Stimulated activated CD8-positive, alpha-beta memory T cell treated with anti-CD3 and anti-CD28 coated beads, Interleukin-2, amount 100 ng/mL, for 48 hours (primary cell): ENCODE data around the gene TTC28.

Source experiments
- DNase-seq, 2 donors: peaks; one replicate each; pipeline ENCODE4 v3.0.0-alpha.2; 2020; ENCODE audit warnings: low read depth in 2 of 2

Gene TTC28

DNA sequence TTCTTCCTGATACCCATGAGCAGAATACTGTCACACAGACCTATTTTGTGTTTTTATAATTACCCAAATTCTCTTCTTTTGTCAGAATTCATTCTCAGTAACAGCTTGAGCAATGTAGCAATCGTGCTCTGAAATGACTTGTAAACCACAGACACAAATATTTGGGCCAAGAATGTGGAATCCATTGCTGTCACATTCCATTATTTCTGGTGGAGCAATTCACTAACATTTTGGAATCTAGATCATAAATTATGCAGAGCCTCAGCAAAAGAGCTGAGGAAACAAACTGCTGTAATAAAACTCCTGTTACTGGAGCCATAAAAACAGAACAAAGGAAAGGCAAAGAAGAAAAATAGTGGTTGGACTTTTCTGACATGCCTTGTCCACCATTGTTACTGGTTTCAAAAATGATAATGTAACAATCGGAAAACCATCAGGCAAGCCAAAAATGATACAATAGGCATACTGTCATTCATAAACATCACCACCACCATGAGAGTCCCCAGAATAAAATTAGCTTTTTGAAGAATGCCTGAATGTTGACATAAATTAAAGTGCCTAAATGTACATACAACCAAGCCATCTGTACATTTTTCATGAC, 537.2 kb downstream of the TTC28 start:
- no peak for DNase-seq

DNA sequence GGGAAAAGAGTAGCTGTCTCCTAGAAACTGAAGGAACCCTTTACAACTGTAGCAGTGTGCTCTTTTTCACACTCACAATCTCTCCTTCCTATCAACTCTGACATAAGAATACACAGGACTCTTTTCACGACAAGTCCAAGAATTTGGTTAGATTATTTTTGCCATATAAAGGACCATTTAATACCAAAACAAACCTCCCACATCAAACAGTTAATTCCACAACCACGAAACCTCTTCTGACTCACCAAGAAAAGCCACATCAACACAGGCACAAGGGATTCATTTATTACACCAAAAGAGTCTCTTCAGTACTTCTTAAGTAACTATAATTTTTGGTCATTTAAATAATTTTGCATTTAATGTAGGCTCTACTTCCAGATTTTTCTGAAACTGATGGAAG, 538.0 kb downstream of the TTC28 start:
- DNase-seq = no peak

DNA sequence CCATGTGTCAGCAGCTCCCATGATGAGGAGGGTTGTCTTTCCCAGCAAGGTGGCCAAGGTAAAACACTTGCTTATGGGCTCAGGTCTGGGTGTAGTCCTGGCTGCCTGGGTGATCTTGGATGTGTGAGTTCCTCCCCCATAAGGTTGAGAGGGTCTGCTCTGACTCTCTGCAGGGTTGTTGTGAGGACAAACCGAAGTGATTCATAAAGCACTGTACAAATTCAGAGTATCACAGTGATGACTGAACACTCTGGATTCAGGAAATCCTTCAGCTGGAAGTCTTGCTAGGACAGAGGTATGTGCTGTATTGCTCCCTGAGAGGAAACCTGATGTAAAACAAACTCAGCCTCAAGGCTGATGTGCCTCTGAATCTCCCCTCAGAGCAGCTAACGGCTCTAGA, 539.7 kb downstream of the TTC28 start:
- DNase-seq = no peak

DNA sequence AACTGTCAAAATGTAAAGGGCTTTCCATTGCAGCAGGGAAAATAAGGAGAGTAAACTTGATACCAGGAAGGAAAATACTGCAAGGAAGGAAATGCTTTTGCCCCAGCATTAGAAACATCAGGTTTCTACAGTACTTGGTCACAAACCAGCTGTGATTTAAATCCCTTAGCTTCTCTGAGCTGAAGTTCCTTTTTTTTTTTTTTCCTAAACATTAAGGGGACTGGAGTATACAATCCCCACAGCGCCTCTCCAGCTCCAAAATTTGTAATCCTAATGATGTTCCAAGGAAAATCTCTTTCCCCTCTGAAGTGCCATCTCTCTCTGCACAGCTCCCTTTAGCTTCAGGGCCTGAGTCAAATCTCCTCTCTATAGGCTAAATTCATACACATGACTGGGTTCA, 540.1 kb downstream of the TTC28 start:
- DNase-seq = no peak

DNA sequence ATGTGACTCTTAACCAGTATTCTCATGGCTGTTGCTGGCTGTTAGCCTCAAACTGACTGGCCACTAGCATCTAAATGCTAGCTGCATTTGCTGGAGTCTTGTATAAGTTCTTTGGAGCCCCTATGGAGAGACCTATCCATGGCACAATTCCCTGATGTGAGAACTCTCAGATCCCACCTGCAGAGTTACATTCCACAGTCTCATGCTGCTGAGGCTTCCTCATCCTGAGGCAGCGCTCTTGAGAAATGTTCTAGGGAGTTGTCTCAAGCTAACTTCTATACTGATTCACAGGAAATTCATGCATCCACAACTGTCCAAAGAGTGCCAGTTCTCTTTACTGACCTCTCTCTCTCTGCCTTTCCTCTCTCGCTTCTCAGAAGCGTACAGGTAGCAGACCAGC, 542.6 kb downstream of the TTC28 start:
- DNase-seq = no peak

DNA sequence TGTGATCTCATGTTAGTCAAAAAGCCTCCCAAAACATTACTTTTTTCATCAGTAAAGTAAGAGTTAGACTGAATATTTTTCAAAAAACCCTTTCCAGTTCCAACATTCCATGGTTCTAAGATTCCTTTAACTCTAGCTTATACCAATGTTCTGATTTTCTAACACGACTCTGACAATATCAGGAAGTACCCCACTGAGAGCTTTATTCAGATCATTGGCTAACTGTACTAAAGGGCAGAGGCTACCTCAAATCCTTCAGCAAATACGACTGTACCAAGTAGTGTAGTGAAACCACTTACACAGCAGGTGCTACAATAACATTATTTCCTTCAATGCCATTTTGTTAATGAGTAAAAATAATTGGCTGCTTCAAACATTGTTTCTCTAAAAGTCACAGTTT, 547.2 kb downstream of the TTC28 start:
- no peak for DNase-seq

DNA sequence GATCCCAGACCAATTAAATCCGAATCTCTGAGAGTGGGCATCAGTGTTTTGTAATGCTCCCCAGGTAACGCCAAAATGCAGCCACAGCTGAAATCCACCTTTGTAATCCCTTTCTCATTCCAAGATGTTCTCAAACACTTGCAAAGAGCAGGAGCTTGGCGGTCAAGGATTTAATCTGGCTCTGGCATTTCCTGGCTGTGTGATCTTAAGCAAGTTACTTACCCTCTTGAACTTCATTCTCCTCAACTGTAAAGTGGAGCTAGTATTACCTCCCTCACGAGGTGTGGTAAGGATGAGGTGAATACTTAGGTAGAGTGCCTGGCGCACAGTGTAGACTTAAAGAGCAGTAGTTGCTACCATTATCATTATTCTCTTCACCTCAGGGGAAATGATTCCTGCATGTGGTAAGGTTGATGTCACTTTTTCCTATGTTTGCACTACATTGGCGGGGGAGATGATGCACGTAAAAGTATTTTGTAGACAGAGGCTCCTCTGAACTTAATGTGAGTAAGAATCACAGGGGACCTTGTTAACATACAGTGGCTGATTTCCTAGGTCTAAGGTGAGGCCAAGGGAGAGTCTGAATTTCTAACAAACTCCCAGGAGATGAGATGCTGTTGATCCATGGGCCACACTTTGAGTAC, 550.2 kb downstream of the TTC28 start:
- no peak for DNase-seq

DNA sequence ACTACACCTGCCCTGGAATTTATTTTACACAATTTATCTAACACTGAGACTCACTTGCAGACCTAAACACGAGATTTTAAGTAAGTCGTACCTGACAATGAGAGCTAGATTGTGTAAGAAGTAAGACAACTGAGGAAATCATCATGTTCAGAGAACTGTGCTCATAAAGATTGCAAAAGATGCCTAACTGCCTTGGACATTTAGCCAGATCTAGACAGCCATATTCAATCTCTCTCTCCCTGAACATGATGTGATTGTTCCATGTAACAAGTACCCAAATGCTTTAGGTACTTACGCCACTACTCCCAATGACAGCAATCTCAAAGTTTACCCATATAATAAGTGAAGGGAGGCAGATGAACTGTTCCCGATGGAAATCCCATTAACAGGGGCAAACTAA, 550.8 kb downstream of the TTC28 start:
- DNase-seq = no peak

DNA sequence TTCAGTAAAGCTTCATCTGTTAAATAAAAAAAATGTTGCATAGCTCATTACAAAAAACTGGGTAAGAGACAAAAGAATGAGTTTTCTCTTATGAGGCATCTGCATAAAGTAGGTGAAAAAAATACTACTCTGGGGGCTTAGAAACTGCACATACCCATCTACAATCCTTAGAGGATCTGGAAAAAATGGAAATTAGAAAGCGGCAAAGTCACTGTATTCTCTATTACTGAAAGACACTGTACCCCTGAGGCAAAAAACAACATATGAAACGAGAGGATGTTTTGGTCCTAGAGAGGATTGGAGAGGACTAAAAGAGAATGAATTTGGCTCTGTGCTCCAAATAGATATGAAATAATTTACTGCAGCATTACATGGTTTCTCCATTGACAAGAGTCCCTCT, 553.8 kb downstream of the TTC28 start:
- DNase-seq = no peak

DNA sequence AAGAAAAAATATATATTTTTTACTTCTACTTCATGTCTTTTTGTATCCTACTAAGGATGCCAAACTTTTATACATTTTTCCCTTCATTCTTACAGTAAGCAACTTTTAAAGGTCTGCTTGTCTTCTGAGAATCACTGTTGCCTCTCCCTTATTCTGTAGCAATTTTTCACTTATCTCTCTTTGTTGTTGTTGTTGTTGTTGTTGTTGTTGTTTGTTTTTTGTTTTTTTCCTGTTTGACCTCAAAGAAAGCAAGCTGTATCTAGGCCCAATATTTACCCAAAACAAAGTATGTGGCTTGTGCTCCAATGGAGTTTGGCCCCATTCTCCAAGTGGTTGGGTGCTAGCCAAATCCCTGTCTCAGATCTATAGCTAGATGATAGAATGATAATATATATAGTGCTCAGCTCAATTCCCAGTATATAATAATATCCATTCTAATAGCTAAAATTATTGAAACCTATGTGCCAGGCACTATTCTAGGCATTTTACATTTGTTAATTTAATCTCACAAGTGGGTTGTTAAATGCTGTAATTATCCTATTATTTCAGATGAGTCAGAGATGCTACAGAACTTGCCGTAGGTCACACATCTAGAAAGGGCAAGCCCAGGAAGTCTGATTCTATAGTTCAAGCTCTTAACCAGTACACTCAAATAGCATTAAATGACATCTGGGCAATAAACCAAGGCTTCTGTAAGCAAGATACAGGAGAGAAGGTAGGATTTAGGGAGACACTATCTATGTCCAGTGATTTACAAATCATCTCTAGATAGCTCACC, 555.5 kb downstream of the TTC28 start:
- DNase-seq = no peak

DNA sequence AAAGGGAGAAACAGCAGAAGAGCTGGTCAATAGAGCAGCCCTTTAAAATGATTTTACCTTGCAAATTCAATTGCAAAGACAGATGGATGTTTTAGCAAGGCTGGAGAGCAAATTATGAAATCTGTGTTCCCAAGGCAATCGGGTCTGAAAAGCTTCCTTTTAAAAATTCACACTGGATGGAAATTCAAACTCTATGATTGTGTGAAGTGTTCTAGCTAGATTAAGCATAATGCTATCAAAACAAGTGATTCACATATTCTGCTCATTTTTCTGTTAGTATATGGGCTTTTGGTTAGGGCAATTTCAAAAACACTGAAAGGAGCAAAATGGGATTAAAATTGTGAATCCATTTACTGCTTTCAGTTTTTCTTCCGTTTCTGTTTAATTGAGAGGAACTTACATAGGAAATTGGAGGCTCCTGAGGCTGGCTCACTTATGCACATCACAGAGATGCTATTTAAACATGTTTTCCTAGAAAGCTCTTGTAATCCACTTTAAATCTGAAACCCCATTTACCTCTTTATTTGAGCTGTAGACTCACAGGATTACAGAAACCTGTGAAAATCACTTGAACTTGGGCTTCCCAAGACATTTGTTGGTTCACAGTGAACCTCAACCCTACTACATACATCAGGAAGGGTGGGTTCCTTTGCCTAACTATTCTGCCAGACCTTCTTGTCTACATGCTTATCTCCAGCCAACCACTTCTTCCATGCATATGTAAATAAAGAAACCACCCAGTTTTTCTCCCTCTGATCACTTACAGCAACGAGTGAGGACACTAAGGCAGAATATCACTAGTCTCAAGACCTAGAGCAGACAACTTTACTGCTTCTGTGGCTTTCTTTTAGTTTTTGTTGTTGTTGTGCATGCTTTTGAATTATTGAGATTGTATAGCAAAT, 558.7 kb downstream of the TTC28 start:
- no peak for DNase-seq

DNA sequence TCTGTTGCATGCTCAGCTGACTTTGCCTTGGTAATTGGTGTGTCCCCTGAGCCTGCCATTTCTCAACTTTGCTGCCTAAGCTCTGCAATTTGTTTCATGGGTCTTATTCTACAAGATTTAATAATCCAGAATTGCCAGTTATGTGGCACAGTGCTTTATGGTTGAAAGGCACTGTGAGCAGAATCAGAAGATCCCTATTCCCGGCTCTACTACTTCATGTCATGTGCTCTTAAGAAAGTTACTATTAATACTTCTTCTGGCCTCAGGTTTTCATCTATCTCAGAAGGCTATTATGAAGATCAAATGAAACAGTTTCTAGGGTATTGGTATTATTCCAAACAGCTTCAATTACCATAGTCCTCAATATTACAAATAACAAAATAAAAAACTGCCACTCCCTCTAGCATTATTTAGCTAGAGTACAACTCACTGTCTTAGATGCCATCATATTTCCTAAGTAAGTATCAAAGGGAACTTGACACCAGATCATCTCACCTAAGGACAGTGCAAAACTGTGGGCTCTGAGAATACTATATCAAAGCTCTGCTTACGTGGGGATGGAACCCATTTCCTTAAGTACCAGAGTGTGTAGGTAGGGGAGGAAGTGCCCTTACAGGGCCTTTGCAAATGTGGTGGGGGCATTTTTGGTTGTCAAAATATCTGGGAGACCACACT, 560.5 kb downstream of the TTC28 start:
- DNase-seq = no peak

DNA sequence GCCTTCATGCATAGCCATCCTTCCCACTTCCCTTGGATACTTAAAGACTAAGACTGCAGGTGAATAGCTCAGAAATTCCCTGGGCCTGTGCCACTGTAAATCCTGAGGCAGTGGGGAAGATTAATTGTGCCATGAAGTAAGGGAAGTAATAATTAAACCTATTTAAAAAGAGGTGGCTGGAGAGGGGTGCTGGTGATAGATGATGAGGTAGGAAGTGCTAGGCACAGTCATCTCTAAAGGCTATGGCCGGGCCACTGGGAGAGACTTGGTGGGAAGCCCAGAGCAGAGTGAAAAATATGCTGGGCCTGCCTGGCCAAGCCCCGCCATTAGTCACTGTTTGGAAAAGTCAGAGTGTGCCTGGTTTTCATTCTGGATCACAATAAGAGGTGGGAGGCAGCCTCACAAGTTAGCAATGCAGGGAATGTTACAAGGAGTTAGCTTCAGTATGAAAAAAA, 563.4 kb downstream of the TTC28 start:
- no peak for DNase-seq

DNA sequence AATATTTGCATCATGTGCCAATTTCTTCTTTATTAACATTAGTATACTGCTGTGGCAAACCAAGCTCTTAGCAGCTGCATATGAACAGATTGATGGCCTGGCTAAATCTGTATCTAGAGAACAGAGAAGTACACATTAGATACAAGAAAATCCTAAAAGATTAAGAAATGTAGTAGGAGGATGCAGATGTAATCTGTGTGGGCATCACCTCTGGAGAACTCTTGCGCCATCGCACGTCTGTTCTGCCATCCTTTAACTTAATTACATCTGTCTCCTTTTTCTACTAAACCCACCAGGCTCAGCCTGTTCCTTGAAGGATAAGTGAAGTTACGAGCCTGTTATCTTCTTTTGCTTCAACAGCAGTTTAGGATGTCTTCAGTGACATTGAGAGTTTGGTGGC, 564.2 kb downstream of the TTC28 start:
- no peak for DNase-seq

DNA sequence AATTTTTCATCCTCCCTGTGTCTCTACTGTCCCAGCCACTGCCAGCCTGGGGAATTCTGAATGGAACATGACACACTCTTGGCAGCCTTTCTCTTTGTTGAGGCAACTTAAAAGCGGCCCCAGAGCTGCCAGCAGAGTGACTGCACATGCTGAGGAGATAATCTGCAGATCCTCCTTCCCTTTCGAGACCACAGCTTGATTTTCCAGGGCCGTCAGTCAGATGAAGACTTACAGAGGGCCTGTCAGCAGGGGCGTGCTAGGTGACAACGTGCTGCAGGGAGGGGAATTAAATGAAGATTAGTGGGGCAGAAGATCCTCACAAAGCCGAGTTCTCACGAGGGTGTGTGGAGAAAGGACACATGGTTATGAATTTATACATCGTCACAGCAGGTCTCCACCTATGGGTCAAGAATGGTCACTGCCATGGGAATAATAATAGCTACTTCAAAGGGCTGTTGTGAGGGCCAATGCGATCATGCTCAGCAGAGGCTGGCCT, 567.0 kb downstream of the TTC28 start:
- DNase-seq = no peak

DNA sequence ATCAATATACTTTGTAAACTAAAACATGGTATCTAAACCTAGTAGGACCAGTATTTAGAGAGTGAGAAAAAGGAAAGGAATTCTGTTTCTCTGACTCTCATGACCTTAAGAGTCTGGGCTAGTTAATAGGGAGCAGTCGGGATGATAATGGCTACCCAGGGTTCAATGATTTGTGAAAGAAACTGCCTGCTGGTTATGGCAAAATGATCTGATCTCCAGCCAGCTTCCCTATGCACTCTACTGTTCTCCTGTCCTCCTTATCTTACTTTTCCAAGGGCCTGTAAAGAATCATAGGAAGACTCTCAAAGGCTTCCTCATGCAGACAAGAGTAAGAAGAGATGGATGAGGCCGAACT, 567.5 kb downstream of the TTC28 start:
- no peak for DNase-seq

DNA sequence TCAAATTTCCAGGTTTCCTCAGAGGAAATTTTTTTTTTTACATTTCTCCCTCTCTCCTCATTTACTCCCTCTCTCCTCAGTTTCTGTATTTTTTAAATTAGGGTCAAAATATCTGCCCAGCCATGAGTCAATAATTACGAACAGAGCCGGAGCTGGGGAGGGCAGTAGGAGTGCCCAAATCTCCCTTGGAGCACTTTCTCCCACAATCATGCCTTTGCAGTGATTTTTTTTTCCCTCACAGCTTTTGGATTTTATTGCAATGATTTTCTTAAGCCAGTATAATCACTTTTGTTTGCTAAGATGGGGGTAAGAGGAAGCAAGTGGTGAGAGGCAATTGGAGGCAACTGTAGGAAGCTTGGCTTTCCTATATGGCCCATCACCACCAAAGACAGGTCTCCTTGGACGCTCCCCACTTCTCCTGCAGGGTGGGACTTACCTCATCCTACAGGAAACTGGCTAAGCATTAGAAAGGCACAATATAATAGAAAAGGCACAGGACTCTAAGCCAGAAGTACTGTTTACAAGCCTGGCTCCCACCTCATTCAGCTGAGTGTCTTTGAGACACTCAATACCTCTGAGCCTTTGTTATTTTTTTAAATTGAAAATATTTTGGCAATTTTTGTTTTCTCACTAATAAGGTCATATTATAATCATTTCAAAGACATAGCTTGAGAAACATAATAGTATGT, 568.0 kb downstream of the TTC28 start:
- DNase-seq = no peak

DNA sequence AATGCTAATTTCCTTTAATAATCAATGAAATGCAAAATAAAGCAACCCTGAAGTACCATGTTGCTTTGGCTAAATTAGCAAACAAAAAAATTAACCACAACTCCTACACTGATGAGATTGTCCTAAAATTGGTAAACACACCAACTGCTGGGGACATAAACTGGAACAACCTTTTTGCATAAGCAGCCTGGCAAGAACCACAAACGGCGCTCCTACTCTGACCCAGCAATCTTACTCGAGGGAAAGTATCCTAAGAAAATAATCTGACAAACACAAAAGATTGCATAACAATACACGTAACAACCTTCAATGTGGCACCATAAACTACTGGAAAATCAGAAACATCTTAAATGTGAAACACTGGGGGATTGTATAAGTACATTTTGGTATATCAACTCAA, 570.8 kb downstream of the TTC28 start:
- DNase-seq = no peak

DNA sequence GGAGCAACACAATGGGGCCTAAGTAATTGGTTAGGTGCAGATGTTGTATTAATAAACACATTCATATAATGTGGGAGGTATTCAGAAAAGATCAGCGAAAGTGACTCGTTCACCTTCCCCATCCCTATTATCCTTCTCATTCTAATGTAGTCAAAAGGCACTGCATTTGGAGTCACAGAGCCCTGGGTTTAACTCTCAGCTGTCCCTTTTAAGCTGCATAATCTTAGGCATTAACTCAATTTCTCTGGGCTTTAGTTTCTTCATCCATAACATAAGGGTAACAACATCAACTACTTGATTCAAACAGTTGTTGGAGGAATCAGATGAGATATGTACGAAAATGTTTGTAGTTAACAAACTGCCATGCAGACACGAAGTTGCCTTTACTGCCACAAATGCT, 573.0 kb downstream of the TTC28 start:
- no peak for DNase-seq

DNA sequence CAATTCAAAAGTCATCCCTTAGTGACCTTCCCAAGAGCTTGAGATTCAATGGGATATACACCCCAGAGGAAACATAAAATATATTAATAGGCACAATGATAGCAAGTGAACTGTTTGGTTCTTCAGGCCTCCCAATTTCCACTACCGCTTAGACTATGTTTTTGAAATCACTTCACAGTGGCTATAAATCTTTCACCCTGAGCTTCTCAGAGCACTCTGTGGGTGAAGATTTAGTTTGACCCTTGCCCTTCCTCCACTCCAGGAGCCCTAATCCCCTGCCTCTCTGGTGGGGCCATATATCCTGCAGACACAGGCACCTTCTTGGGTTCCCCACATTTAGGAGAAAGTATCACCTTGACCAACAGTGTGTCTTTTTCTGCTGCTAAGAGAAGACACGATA, 573.7 kb downstream of the TTC28 start:
- no peak for DNase-seq

DNA sequence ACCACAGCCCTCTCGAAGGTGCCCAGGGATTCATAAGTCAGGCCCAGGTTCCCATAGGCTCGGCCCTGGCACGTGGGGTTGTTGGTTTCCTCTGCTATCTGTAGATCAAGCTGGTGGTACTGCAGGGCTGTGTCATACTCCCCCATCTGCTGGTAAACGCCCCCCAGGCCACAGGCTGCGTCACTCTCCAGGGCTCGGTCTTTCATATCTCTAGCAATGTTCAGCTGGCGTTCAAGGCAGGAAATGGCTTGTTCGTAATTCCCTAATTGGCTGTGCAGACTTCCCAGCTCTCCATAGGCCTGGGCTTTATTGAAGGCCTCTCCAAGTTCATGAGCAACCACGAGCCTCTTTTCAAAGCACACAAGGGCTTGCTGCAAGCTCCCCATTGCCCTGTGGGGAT, 574.2 kb downstream of the TTC28 start:
- no peak for DNase-seq
